ENCODE data around the gene RAP1GAP2.

- TF ChIP-seq POLR2AphosphoS5 (IDR thresholded peaks at IDR 0.05) = no peak
- TF ChIP-seq, protein P1, sequence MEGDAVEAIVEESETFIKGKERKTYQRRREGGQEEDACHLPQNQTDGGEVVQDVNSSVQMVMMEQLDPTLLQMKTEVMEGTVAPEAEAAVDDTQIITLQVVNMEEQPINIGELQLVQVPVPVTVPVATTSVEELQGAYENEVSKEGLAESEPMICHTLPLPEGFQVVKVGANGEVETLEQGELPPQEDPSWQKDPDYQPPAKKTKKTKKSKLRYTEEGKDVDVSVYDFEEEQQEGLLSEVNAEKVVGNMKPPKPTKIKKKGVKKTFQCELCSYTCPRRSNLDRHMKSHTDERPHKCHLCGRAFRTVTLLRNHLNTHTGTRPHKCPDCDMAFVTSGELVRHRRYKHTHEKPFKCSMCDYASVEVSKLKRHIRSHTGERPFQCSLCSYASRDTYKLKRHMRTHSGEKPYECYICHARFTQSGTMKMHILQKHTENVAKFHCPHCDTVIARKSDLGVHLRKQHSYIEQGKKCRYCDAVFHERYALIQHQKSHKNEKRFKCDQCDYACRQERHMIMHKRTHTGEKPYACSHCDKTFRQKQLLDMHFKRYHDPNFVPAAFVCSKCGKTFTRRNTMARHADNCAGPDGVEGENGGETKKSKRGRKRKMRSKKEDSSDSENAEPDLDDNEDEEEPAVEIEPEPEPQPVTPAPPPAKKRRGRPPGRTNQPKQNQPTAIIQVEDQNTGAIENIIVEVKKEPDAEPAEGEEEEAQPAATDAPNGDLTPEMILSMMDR (IDR thresholded peaks at IDR 0.05 in 8 of 11, conservative IDR thresholded peaks at IDR 0.05 in 3 of 11) = no peak
Measured at GRCh38 chr17:2939714-2940351, 143.6 kb downstream of the RAP1GAP2 start.

All from spleen (tissue), 7 donors.